ENCODE measurements around the gene PCK2.

Gene PCK2

DNA sequence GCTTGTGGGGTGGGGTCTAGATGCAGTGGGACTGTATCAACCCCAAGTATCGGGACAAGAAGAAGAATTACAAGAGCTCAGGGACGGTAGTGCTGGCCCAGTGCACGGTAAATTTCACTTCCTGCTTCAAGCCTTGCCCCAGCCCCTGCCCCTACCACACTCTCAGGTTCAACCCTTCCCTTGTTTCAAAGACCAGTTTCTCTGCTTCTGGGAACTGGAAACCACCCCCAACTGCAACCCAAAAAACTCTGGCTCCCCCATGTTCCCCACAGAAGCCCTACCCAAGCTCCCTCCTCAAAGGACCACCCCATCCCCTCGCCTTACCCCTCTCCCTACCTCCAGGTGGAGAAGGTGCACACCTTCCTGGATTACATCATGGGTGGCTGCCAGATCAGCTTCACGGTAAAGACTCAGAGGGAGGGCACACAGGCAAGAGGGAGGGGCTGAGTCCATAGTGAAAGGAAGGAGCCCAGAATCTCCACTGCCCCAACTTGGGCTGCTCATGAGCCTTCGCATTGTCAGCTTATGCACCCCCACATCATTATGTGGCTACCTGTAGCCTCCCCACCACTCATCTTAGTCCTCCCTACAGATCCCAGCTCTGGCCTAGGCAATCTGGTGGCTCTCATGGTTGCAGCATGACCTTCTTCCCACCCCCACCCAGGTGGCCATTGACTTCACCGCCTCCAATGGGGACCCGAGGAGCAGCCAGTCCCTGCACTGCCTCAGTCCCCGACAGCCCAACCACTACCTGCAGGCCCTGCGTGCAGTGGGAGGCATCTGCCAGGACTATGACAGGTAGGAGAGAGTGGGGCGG lies 18.4 kb upstream of the PCK2 start:
- Histone ChIP-seq H3K27ac (ENCODE audit: low read depth, low read length) (no peak overlapping the region), H3K4me3 (ENCODE audit: low read depth in 1 of 5, low read length in 5 of 5) (no peak overlapping the region), H3K4me1 (ENCODE audit: control insufficient read depth in 5 of 5, insufficient read depth in 5 of 5, low read length in 5 of 5) (peaks cover 0 to 4% (median 1%) of the 10 kb centered on the region in 5 donors)

DNA sequence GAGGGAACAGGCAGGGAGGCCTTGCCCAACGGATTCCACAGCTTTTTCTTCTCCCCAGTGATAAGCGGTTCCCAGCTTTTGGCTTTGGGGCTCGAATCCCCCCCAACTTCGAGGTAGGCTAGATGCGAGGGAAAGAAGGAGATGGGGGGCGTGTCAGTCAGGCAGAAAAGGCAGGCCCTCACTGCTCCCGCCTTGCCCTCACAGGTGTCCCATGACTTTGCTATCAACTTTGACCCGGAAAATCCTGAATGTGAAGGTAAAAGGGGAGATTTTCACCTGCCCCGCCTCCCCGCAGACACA lies 17.9 kb upstream of the PCK2 start:
- no peak overlapping the region for H3K27ac ChIP-seq (ENCODE audit: low read depth, low read length)
- H3K36me3 ChIP-seq (ENCODE audit: control insufficient read depth in 5 of 5, insufficient read depth in 5 of 5, low read length in 5 of 5), result no peaks in the 10 kb centered on the region
- peaks cover 0 to 9% (median 6%) of the 10 kb centered on the region in 5 donors for H3K4me1 ChIP-seq (ENCODE audit: control insufficient read depth in 5 of 5, insufficient read depth in 5 of 5, low read length in 5 of 5)
- H3K9me3 ChIP-seq (ENCODE audit: control insufficient read depth in 5 of 5, low read length in 5 of 5), result no peaks in the 10 kb centered on the region
- no peak overlapping the region for H3K4me3 ChIP-seq (ENCODE audit: low read depth in 1 of 5, low read length in 5 of 5)
- no peak overlapping the region for H3K9ac ChIP-seq (ENCODE audit: low read length in 5 of 5)
- H3K27me3 ChIP-seq (ENCODE audit: control insufficient read depth in 5 of 5, insufficient read depth in 4 of 5, low read length in 5 of 5), result peaks cover 13 to 33% (median 19%) of the 10 kb centered on the region in 5 donors

More for the DNA sequence above, 18.4 kb upstream of the PCK2 start:
- Histone ChIP-seq H3K36me3 (ENCODE audit: control insufficient read depth in 5 of 5, insufficient read depth in 5 of 5, low read length in 5 of 5) (no peaks in the 10 kb centered on the region), H3K9ac (ENCODE audit: low read length in 5 of 5) (no peak overlapping the region), H3K9me3 (ENCODE audit: control insufficient read depth in 5 of 5, low read length in 5 of 5) (no peaks in the 10 kb centered on the region), H3K27me3 (ENCODE audit: control insufficient read depth in 5 of 5, insufficient read depth in 4 of 5, low read length in 5 of 5) (peaks cover 16 to 39% (median 20%) of the 10 kb centered on the region in 5 donors)

DNA sequence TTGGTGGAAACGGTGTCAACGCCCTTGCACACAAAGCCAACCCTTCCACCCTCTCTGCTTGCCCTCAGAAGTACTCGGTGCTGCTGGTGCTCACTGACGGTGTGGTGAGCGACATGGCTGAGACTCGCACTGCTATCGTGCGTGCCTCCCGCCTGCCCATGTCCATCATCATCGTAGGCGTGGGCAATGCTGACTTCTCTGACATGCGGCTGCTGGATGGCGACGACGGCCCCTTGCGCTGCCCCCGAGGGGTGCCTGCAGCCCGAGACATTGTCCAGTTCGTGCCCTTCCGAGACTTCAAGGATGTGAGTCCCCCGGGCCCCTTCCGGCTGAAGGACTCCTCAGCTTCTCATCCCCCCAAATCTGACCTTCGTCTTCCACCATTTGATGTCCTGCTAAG lies 17.0 kb upstream of the PCK2 start:
- H3K27ac ChIP-seq (ENCODE audit: low read depth, low read length), result no peak overlapping the region
- H3K9me3 ChIP-seq (ENCODE audit: control insufficient read depth in 5 of 5, low read length in 5 of 5), result no peaks in the 10 kb centered on the region
- H3K4me1 ChIP-seq (ENCODE audit: control insufficient read depth in 5 of 5, insufficient read depth in 5 of 5, low read length in 5 of 5), result peaks cover 0 to 15% (median 13%) of the 10 kb centered on the region in 5 donors
- H3K36me3 ChIP-seq (ENCODE audit: control insufficient read depth in 5 of 5, insufficient read depth in 5 of 5, low read length in 5 of 5), result no peaks in the 10 kb centered on the region
- peaks cover 8 to 29% (median 15%) of the 10 kb centered on the region in 5 donors for H3K27me3 ChIP-seq (ENCODE audit: control insufficient read depth in 5 of 5, insufficient read depth in 4 of 5, low read length in 5 of 5)
- H3K9ac ChIP-seq (ENCODE audit: low read length in 5 of 5), result no peak overlapping the region
- no peak overlapping the region for H3K4me3 ChIP-seq (ENCODE audit: low read depth in 1 of 5, low read length in 5 of 5)

DNA sequence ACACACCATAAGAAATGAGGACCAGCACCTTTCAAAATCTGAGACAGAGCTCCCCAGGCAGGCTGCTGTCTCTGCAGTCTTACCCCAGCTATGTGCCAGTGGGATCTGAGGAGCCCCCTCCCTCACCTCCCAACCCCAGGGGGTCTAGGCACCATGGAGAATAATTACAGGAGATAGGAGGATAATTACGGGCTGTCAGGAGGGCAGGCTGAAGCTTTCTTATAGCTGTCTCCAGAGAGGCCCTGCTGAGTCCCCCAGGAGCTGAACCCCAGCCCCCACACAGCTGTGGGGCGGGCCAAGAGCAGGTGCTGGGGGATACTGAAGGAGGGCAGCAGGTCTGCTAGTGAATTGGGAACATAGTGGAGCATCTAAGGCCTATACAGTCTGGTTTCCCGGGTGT lies 16.0 kb upstream of the PCK2 start:
- H3K9me3 ChIP-seq (ENCODE audit: control insufficient read depth in 5 of 5, low read length in 5 of 5), result no peaks in the 10 kb centered on the region
- peaks cover 2 to 22% (median 4%) of the 10 kb centered on the region in 5 donors for H3K27me3 ChIP-seq (ENCODE audit: control insufficient read depth in 5 of 5, insufficient read depth in 4 of 5, low read length in 5 of 5)
- H3K9ac ChIP-seq (ENCODE audit: low read length in 5 of 5), result no peak overlapping the region
- H3K27ac ChIP-seq (ENCODE audit: low read depth, low read length), result no peak overlapping the region
- H3K4me1 ChIP-seq (ENCODE audit: control insufficient read depth in 5 of 5, insufficient read depth in 5 of 5, low read length in 5 of 5), result peaks cover 0 to 15% (median 13%) of the 10 kb centered on the region in 5 donors
- H3K4me3 ChIP-seq (ENCODE audit: low read depth in 1 of 5, low read length in 5 of 5), result no peak overlapping the region
- H3K36me3 ChIP-seq (ENCODE audit: control insufficient read depth in 5 of 5, insufficient read depth in 5 of 5, low read length in 5 of 5), result no peaks in the 10 kb centered on the region

DNA sequence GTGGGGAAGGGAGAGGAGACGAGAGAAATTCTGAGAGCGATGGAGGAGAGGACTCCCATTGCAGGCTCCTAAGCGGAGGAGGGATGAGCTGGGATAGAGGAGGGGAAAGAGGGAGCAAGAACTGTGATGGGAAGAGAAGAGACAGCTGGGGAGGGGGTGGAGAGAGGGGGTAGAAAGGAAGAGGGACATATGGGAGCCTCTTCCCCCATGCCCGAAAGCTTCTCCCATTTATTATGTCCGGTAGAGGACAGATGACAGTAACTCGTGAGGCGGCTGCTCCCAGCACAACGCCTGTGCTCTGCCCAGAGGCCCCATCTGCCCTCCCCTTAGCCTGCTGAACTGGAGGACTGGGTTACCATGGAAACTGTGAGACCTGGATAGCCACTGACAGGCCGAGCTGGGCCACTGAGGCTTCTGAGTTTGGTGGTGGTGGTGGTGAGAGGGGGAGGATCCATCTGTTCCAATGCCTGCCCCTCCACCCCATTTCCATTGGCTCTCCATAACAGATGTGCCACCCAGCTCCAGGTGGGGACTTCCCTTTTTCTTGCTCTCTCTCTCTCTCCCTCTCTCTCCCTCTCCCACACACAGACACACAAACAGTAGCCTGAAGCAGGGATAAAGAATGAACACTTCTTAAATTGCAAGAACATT lies 14.5 kb upstream of the PCK2 start:
- H3K9me3 ChIP-seq (ENCODE audit: control insufficient read depth in 5 of 5, low read length in 5 of 5), result no peaks in the 10 kb centered on the region
- peaks cover 0 to 18% (median 3%) of the 10 kb centered on the region in 5 donors for H3K27me3 ChIP-seq (ENCODE audit: control insufficient read depth in 5 of 5, insufficient read depth in 4 of 5, low read length in 5 of 5)
- no peak overlapping the region for H3K27ac ChIP-seq (ENCODE audit: low read depth, low read length)
- H3K4me1 ChIP-seq (ENCODE audit: control insufficient read depth in 5 of 5, insufficient read depth in 5 of 5, low read length in 5 of 5), result peaks cover 0 to 15% (median 13%) of the 10 kb centered on the region in 5 donors
- no peak overlapping the region for H3K9ac ChIP-seq (ENCODE audit: low read length in 5 of 5)
- no peaks in the 10 kb centered on the region for H3K36me3 ChIP-seq (ENCODE audit: control insufficient read depth in 5 of 5, insufficient read depth in 5 of 5, low read length in 5 of 5)
- H3K4me3 ChIP-seq (ENCODE audit: low read depth in 1 of 5, low read length in 5 of 5), result no peak overlapping the region

DNA sequence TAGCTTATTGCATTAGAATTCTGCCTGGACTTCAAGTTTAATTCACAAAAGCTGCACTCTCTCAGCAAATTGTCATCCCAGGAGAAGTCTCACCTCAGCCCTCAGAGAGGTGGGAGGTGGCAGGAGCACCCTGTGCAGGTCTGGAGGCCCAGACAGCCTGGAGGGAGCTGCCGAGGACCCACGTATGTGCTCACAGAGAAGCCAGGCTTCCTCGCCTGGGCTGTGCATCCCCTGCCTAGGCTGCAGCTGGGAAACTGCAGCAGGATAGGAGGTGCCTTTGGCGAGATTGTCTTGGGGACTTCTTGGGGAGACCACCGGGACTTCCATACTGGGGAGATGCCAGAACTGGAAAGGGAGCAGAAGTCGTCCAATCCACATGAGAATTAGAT lies 14.0 kb upstream of the PCK2 start:
- H3K4me3 ChIP-seq (ENCODE audit: low read depth in 1 of 5, low read length in 5 of 5), result no peak overlapping the region
- H3K36me3 ChIP-seq (ENCODE audit: control insufficient read depth in 5 of 5, insufficient read depth in 5 of 5, low read length in 5 of 5), result no peaks in the 10 kb centered on the region
- no peak overlapping the region for H3K9ac ChIP-seq (ENCODE audit: low read length in 5 of 5)
- H3K4me1 ChIP-seq (ENCODE audit: control insufficient read depth in 5 of 5, insufficient read depth in 5 of 5, low read length in 5 of 5), result peaks cover 0 to 15% (median 13%) of the 10 kb centered on the region in 5 donors
- peaks cover 0 to 16% (median 3%) of the 10 kb centered on the region in 5 donors for H3K27me3 ChIP-seq (ENCODE audit: control insufficient read depth in 5 of 5, insufficient read depth in 4 of 5, low read length in 5 of 5)
- no peak overlapping the region for H3K27ac ChIP-seq (ENCODE audit: low read depth, low read length)
- no peaks in the 10 kb centered on the region for H3K9me3 ChIP-seq (ENCODE audit: control insufficient read depth in 5 of 5, low read length in 5 of 5)

DNA sequence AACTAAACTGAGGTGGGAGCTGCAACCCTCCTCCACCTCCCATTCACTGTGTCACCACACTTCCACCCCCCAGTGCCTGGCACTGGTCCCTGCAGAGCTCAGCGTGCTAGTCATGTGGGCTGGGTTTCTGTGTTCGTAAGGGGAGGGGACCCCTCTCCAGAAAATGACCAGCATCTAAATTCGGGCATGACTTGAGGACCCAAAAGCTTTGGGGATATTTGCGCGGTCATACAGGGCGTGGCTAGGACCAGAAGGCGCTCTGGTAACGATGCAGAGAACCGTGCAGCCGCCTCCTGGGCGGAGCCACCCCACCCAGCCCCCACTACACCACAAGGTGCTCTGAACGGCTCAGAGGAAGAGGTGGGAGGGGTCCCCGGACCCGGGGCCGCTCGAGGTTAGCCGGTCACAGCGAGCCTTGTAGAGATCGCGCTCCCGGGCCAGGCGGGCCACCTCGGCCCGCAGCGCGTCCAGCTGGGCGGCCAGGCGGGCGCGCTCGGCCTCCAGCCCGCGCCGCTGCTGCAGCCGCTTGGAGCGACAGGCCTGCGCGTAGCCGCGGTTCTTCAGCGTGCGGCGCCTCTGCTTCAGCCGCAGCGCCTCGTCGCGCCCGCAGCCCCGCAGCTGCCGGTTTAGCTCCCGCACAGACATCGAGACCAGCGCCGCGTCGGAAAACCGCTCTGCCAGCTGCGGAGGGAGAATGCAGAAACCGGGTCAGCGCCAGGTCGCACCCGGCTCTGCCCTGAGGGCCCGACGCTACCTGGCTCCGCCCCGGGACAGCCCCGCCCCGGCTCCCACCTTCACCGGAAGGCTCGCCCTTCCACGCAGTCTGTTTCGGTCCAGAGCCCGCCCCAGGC lies 13.0 kb upstream of the PCK2 start:
- peaks cover 0 to 15% (median 13%) of the 10 kb centered on the region in 5 donors for H3K4me1 ChIP-seq (ENCODE audit: control insufficient read depth in 5 of 5, insufficient read depth in 5 of 5, low read length in 5 of 5)
- H3K36me3 ChIP-seq (ENCODE audit: control insufficient read depth in 5 of 5, insufficient read depth in 5 of 5, low read length in 5 of 5), result no peaks in the 10 kb centered on the region
- H3K27ac ChIP-seq (ENCODE audit: low read depth, low read length), result no peak overlapping the region
- peak overlapping the region in 4 of 5 donors; percentile 21 to 64 (median 50) for H3K9ac ChIP-seq (ENCODE audit: low read length in 5 of 5)
- H3K4me3 ChIP-seq (ENCODE audit: low read depth in 1 of 5, low read length in 5 of 5), result peak overlapping the region; percentile 63 to 76 (median 68)
- H3K9me3 ChIP-seq (ENCODE audit: control insufficient read depth in 5 of 5, low read length in 5 of 5), result no peaks in the 10 kb centered on the region
- H3K27me3 ChIP-seq (ENCODE audit: control insufficient read depth in 5 of 5, insufficient read depth in 4 of 5, low read length in 5 of 5), result peaks cover 0 to 16% (median 3%) of the 10 kb centered on the region in 5 donors

DNA sequence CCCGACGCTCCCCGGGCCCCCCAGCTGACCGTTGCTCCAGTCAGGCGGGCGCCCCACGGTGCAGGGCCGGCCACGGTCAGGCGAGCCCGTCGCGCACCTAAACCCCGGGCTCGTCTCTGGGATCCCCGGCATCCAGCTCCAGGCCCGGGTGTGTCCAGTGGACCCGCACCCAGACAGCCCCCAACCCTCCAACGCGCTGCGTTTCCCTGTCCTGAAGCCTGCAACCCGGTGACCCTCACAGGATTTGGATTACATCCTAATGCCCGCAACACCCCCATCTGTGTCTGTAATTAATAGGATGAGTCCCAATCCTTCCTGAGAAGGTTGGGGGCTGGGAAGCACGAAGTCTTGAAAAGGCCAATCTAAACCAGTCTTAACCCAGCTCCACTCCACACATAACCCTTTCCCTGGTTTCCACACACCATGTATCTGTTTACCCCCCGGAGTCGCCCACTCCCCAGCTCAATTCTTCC lies 12.3 kb upstream of the PCK2 start:
- Histone ChIP-seq H3K9ac (ENCODE audit: low read length in 5 of 5) (no peak overlapping the region), H3K4me3 (ENCODE audit: low read depth in 1 of 5, low read length in 5 of 5) (peak overlapping the region in 3 of 5 donors; percentile 63 to 76 (median 73)), H3K27me3 (ENCODE audit: control insufficient read depth in 5 of 5, insufficient read depth in 4 of 5, low read length in 5 of 5) (peaks cover 0 to 15% (median 3%) of the 10 kb centered on the region in 5 donors)

DNA sequence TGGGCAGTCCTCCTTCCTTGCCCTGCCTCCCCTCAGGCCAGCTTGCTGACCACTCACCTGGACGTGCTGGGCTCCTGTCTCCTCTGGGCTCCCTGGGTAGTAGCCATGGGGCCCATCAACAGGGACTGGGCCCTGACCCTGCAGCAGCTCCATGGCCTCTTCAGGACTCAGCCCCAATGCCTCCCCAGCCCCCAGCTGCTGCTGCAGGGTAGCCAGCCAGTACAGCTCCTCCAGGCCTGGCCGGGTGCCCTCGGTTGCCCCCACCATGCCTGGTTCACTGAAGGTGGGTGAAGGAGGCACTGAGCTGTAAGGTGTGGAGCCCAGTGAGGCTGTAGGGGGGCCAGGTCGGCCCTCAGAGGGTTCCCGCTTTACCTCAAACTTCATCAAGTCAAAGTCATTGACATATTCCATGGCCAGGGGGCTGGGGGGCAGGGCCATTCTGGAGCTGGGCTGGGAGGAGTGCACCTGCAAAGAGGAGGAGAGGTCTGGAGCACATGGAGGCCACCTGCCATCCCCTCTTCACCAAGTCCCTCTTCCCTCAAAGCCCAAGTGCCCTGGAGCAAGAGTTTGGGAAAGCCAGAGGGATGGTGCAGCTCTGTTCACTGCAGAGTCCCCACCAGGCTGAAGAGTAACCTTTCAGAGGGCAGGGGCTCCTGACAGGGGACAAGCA lies 11.6 kb upstream of the PCK2 start:
- no peaks in the 10 kb centered on the region for H3K36me3 ChIP-seq (ENCODE audit: control insufficient read depth in 5 of 5, insufficient read depth in 5 of 5, low read length in 5 of 5)
- peaks cover 0 to 8% (median 2%) of the 10 kb centered on the region in 5 donors for H3K27me3 ChIP-seq (ENCODE audit: control insufficient read depth in 5 of 5, insufficient read depth in 4 of 5, low read length in 5 of 5)
- no peak overlapping the region for H3K27ac ChIP-seq (ENCODE audit: low read depth, low read length)
- peaks cover 0 to 15% (median 13%) of the 10 kb centered on the region in 5 donors for H3K4me1 ChIP-seq (ENCODE audit: control insufficient read depth in 5 of 5, insufficient read depth in 5 of 5, low read length in 5 of 5)
- no peak overlapping the region for H3K4me3 ChIP-seq (ENCODE audit: low read depth in 1 of 5, low read length in 5 of 5)
- no peaks in the 10 kb centered on the region for H3K9me3 ChIP-seq (ENCODE audit: control insufficient read depth in 5 of 5, low read length in 5 of 5)
- H3K9ac ChIP-seq (ENCODE audit: low read length in 5 of 5), result no peak overlapping the region

More for the DNA sequence above, 12.3 kb upstream of the PCK2 start:
- Histone ChIP-seq H3K9me3 (ENCODE audit: control insufficient read depth in 5 of 5, low read length in 5 of 5) (no peaks in the 10 kb centered on the region), H3K36me3 (ENCODE audit: control insufficient read depth in 5 of 5, insufficient read depth in 5 of 5, low read length in 5 of 5) (no peaks in the 10 kb centered on the region), H3K4me1 (ENCODE audit: control insufficient read depth in 5 of 5, insufficient read depth in 5 of 5, low read length in 5 of 5) (peaks cover 0 to 15% (median 13%) of the 10 kb centered on the region in 5 donors), H3K27ac (ENCODE audit: low read depth, low read length) (no peak overlapping the region)

Data from subcutaneous abdominal adipose tissue (tissue), 5 donors.